HG03139 (cell line): ENCODE results near the gene PHKA2.
"Not testable (repeated sequence)": the region's sequence is repeated elsewhere in the genome, so short reads cannot be mapped to it uniquely, and the experiment has no call there.

Experiments used
- ATAC-seq: cut with Tn5 transposase; IDR thresholded peaks from one replicate; pipeline ENCODE4 v1.9.1; 2021; ENCODE audit not compliant: unreplicated experiment

PHKA2 gene, protein sequence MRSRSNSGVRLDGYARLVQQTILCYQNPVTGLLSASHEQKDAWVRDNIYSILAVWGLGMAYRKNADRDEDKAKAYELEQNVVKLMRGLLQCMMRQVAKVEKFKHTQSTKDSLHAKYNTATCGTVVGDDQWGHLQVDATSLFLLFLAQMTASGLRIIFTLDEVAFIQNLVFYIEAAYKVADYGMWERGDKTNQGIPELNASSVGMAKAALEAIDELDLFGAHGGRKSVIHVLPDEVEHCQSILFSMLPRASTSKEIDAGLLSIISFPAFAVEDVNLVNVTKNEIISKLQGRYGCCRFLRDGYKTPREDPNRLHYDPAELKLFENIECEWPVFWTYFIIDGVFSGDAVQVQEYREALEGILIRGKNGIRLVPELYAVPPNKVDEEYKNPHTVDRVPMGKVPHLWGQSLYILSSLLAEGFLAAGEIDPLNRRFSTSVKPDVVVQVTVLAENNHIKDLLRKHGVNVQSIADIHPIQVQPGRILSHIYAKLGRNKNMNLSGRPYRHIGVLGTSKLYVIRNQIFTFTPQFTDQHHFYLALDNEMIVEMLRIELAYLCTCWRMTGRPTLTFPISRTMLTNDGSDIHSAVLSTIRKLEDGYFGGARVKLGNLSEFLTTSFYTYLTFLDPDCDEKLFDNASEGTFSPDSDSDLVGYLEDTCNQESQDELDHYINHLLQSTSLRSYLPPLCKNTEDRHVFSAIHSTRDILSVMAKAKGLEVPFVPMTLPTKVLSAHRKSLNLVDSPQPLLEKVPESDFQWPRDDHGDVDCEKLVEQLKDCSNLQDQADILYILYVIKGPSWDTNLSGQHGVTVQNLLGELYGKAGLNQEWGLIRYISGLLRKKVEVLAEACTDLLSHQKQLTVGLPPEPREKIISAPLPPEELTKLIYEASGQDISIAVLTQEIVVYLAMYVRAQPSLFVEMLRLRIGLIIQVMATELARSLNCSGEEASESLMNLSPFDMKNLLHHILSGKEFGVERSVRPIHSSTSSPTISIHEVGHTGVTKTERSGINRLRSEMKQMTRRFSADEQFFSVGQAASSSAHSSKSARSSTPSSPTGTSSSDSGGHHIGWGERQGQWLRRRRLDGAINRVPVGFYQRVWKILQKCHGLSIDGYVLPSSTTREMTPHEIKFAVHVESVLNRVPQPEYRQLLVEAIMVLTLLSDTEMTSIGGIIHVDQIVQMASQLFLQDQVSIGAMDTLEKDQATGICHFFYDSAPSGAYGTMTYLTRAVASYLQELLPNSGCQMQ

GRCh38 chrX:18983666-18984380 is at the start of gene PHKA2:
TSS of gene PHKA2 (minus strand) at chrX:18984114. CDS start at chrX:18983932, 182 bp downstream.
- peak; percentile 38 for ATAC-seq

DNA sequence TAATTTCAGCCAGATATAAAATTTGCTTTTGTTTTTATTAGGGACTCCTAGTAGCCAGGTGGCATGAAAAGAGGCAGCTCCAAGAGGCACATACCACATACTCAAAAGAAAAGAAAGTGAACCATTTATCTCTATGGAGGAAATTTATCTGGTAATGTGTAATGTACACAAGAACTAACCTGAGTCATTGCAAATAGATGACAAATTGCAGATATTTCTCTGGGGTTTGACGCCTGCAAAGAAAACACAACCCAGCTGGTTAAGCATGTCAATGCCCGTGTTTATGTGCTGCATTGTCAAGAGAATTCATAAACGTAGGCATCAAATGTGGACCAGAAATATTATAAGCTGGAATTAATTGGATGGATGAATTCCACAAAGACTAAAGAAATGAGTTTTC is 46.9 kb upstream of the PHKA2 start:
- ATAC-seq, result no peak

DNA sequence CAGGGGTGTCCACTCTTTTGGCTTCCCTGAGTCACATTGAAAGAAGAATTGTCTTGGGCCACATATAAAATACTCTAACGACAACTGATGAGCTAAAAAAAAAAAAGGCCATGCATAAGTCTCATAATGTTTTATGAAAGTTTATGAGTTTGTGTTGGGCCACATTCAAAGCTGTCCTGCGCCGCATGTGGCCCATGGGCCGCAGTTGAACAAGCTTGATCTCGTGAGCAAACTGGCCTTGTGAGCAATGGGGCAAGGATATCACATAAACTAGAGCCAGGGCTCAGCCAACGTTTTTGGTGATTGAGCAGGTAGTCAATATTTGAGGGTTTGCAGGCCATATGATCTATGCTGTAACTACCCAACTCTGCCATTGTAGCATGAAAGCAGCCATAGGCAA is 44.6 kb upstream of the PHKA2 start:
- ATAC-seq, result no peak

GRCh38 chrX:19024366-19024765 is 40.5 kb upstream of the PHKA2 start:
- no peak for ATAC-seq

DNA sequence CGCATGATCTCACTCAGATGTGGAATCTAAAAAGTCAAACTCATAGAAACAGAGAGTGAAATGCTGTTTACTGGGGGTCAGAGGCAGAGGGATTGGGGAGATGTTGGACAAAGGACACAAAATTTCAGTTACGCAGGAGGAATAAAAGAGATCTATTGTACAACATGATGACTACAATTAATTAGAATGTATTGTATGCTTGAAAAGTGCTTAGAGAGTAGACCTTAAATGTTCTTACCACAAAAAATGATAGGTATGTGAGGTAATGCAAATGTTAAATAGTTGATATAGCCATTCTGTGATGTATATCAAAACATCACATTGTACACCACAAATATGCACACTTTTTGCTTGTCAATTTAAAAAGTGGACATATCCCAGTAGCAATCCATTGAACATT is 36.1 kb upstream of the PHKA2 start:
- no peak for ATAC-seq

- ATAC-seq, result no peak
These were observed 33.4 kb upstream of the PHKA2 start for GRCh38 chrX:19017271-19017670.

DNA sequence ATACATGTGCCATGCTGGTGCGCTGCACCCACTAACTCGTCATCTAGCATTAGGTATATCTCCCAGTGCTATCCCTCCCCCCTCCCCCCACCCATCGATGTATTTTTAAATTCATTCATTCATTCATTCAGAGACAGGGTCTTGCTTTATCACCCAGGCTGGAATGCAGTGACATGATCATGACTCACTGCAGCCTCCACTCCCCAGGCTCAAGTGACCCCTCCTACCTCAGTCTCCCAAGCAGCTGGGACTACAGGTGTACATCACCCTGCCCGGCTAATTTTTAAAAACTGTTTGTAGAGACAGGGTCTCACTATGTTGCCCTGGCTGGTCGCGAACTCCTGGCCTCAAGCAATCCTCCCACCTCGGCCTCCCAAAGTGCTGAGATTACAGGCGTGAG is 32.7 kb upstream of the PHKA2 start:
- not testable (repeated sequence) for ATAC-seq

DNA sequence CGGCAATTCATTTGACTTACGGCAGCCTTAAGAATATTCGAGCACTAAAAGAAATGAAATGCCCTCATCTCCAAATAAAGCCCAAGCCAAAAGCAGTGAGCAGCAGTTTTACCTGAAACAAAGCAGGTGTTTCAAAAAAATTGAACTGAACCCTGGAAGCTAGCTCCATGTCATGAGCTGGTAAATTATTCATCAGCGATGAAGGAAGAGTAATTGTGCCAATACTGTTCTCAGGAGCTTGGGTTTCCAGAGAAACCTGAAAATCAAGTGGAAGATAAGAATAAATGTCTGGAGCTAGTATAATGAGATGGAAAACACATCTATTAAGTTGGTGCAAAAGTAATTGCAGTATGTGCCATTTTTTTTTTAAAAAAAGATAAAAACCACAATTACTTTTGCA is 24.0 kb upstream of the PHKA2 start:
- ATAC-seq, result no peak

DNA sequence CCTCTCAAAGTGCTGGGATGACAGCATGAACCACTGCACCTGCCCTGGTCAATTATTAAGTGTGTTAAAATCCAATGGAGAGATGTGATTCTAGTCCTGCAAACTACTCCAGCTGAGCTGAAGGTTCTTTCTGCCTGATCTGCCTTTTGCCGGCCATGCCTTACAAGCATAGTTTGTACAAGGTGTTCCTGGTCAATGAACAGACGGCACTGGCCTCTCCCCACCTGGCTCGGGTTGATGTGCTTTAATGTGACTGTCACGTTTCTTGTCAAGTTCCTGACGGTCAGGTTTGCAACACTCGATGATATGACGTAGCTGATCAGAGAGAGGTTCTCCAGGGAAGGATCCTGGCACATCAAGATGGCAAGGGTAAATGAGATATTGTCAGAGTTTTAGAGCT is 23.1 kb upstream of the PHKA2 start:
- ATAC-seq, result no peak

DNA sequence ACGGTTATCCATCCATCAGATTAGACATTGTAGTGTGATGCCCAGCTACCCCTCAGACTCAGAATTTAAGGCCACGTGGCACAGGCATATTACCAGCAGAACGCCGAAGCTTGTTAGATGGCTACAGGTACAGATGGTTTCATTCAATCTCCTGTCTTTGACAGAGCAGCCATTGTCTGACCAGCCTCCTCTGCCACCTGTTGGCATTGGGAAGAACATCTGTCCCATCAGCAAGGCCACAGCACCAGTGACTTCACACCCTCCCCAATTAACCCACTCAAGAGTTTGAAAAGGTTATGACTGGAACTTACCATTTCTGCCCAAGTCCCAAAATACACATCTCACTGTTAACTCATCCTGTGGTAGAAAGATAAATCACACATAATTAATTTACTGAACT is 22.0 kb upstream of the PHKA2 start:
- no peak for ATAC-seq

DNA sequence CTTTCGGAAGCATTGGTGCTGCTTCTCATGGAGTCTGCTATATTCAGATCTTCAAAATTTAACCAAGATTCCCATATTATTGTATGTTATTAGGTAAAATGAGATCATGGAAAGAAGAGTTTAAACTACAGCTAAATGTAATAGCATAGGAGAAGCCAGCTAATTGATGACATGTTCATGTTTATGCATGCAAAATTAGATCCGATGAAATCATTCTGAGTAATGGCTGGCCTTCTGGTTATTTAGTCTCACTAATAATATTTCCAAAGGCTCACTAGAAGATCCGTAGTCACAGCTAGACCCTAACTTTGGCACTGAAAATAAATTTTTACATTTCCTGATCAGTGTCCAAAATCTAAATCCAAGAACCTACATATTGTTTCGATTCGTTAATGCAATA is 19.8 kb upstream of the PHKA2 start:
- no peak for ATAC-seq

GRCh38 chrX:18998653-18999052 is 14.7 kb upstream of the PHKA2 start:
- ATAC-seq, result no peak

DNA sequence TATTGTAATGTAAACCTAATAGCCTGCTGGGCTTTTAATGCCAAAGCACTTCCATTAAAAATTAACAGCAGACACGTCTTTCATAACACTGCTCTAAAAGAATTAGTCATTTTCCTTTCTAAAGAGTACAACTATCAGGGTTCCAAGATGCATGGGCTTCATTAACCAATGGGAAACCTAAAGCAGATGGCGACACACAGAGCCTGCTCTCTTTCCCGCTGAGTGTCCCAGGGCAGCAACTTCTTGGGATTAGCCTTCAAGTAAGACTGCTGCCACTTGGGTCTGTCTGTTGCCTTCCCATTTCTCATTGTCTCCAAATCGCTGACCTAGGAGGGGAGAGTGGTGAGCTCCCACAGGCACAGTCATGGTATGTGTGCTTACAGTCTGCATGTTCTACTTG is 14.0 kb upstream of the PHKA2 start:
- ATAC-seq, result no peak

DNA sequence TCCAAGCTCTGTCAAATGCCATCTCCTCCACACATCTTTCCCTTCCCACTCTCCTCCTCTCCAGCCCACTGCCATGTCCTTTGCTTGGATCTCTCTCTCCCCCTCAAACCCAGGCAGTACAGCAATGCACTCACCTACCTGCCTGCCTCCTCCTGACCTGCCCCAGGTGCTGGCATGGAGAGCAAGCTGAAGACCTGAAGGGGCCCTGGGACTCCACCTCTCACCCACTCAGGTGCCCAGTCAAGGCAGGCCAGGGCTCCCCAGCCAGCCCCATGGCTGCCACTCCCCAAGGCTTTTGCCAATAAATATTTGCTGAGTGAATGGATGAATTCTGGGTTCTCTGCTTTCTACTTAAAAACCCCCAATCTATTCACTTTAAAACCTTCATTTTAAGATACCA is 12.6 kb upstream of the PHKA2 start:
- ATAC-seq, result no peak

- ATAC-seq, result no peak
These were observed 11.3 kb upstream of the PHKA2 start for GRCh38 chrX:18995221-18995620.

GRCh38 chrX:18994713-18995112 is 10.8 kb upstream of the PHKA2 start:
- ATAC-seq, result no peak

DNA sequence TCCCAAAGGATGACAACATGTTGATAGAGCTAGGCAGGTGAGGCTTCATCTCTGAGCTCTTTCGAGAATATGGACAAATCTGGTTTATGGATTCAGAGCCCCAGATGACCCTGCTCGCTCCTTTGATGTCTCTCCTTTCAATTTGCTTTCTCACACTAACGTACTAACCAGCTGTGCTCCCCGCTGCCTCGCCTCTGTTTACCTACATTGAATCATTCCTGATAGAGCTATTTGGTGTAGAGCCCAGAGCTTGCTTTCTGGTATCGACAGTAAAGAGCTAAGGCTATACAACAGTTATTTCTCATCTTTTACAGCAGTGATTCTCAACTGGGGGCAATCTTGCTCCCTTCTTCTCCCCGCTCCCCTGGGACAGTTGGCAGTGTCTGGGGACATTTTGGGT is 8.9 kb upstream of the PHKA2 start:
- ATAC-seq, result no peak

- ATAC-seq, result no peak
These were observed 1.2 kb upstream of the PHKA2 start for GRCh38 chrX:18985186-18985435.

GRCh38 chrX:18984381-18985185 is 669 bp upstream of the PHKA2 start:
- peak; percentile 81 for ATAC-seq

GRCh38 chrX:18981124-18981807 is 2.6 kb downstream of the PHKA2 start:
- no peak for ATAC-seq
